Activated naive CD8-positive, alpha-beta T cell (primary cell): ENCODE data around the gene PTGIR.
"Not testable (repeated sequence)": the region's sequence is repeated elsewhere in the genome, so short reads cannot be mapped to it uniquely, and the experiment has no call there.

Source experiments
- H3K27ac Mint-ChIP-seq: one replicate; pipeline ENCODE4 v1.8.0; 2021; ENCODE audit warnings: mixed read lengths
- H3K27me3 Mint-ChIP-seq: one replicate; pipeline ENCODE4 v1.8.0; 2021; ENCODE audit warnings: mixed read lengths
- H3K36me3 Mint-ChIP-seq: one replicate; pipeline ENCODE4 v1.8.0; 2021; ENCODE audit warnings: mixed read lengths
- H3K4me1 Mint-ChIP-seq: one replicate; pipeline ENCODE4 v1.8.0; 2021; ENCODE audit warnings: low read depth, mixed read lengths
- H3K4me3 Mint-ChIP-seq: one replicate; pipeline ENCODE4 v1.8.0; 2021; ENCODE audit warnings: mild to moderate bottlenecking, mixed read lengths
- H3K9me3 Mint-ChIP-seq: one replicate; pipeline ENCODE4 v1.8.0; 2021; ENCODE audit warnings: low read depth, mixed read lengths

Gene PTGIR

DNA sequence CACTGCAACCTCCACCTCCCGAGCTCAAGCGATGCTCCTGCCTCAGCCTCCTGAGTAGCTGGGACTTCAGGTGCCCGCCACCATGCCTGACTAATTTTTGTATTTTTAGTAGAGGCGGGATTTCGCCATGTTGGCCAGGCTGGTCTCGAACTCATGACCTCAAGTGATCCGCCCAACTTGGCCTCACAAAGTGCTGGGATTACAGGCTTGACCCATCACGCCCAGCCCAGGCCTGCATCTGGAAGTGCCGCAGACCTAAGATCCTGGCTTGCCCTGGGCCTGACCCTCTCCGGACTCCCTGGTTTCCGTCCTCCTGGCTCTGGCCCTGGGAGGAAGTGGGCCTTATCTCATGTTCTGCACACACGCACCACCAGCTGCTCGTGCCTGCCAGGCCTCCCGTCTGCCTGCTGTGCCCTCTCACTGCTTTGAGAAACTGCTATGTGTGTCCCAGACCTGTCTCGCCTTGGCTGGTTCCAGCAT lies 4.7 kb upstream of the PTGIR start:
- Mint-ChIP-seq H3K36me3 (no peaks in the 10 kb centered on the region), H3K4me1 (peaks cover 26% of the 10 kb centered on the region), H3K27me3 (no peaks in the 10 kb centered on the region), H3K4me3 (no peak overlapping the region), H3K27ac (no peak overlapping the region), H3K9me3 (no peaks in the 10 kb centered on the region)

DNA sequence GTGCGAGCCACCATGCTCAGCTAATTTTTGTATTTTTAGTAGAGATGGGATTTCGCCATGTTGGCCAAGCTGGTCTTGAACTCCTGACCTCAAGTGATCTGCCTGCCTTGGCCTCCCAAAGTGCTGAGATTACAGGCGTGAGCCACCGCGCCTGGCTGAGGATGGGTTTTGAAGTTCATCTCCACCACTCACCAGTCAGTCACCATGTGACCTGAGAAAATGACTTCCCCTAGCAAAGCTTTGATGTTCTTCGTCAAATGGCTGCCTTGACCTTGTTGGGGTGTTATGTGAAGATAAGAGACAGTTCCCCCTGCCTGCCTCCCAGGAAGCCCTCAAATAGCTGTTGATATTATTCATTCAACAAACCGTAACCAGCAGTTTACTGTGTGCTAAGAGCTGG lies 4.1 kb upstream of the PTGIR start:
- not testable (repeated sequence) for H3K27me3 Mint-ChIP-seq, H3K4me3 Mint-ChIP-seq, H3K9me3 Mint-ChIP-seq, H3K36me3 Mint-ChIP-seq
- Mint-ChIP-seq H3K4me1 (peaks cover 29% of the 10 kb centered on the region), H3K27ac (peak overlapping the region; percentile 22)

DNA sequence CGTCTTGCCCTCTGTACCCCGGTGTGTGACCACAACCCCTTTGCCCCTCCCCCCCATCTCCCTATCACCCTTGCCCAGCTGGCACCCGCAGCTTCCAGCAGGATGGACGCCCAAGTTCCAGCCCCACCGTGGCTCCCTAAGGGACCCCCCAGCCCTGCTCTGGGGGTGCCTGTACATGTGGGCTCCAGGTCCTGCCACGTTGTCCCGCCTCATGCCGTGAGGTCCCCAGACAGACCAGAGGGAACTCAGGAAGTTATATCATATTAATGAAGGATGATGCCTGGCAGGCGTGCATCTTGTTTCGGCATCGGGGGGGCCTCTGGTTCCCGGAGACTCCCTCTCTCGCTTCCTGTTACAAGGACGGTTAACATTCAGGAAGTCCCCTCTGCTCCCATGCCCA lies 1.6 kb upstream of the PTGIR start:
- H3K9me3 Mint-ChIP-seq: no peaks in the 10 kb centered on the region
- H3K36me3 Mint-ChIP-seq: no peaks in the 10 kb centered on the region
- H3K27me3 Mint-ChIP-seq: no peaks in the 10 kb centered on the region
- H3K4me3 Mint-ChIP-seq: no peak overlapping the region
- H3K27ac Mint-ChIP-seq: no peak overlapping the region
- H3K4me1 Mint-ChIP-seq: peaks cover 29% of the 10 kb centered on the region

DNA sequence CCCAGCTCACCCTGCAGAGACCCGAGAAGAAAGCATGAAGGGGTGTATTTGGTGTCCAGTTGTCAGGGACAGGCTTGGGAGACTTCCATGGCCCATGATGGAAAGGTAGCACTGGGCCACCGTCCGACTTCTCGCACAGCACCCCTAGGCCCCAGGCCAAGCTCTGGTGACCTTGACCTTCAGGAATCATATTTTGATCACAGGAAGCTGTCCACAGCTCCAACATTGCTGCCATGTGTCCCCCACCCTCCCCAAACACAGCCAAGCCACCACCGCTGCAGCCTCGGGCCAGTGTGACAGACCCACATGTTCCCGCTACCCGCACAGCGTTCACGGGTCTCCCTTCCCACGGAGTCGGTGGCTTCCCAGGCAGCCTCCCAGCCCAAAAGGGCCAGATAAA lies 842 bp upstream of the PTGIR start:
- H3K36me3 Mint-ChIP-seq: no peaks in the 10 kb centered on the region
- peaks cover 34% of the 10 kb centered on the region for H3K4me1 Mint-ChIP-seq
- H3K4me3 Mint-ChIP-seq: no peak overlapping the region
- no peaks in the 10 kb centered on the region for H3K9me3 Mint-ChIP-seq
- H3K27ac Mint-ChIP-seq: no peak overlapping the region
- H3K27me3 Mint-ChIP-seq: no peaks in the 10 kb centered on the region

DNA sequence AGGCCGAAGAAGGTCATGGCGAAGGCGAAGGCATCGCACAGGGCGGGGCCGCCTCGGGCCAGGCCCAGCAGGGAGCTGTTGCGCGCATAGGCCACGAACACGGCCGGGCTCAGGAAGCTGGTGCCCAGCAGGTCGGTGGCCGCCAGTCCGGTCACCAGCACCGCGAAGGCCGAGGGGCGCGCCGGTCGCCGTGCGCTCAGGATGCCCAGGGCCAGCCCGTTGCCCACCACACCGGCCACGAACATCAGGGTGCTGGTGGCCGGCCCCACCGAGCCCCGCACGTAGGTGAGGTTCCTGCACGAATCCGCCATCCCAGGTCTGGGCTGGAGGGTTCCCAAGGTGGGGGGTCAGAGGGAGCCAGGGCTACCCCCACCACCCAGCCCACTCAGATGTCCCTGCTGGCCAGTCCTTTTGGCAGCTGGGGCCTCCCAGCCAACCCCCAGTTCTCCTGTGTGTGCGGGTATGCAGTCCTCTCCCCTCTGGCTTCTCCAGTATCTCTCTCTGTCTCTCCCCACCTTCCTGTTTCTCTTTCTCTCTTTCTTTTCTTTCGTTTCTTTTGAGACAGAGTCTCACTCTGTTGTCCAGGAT lies 880 bp downstream of the PTGIR start:
- Mint-ChIP-seq H3K4me1 (peaks cover 50% of the 10 kb centered on the region), H3K27me3 (no peaks in the 10 kb centered on the region), H3K36me3 (no peaks in the 10 kb centered on the region), H3K4me3 (peak overlapping the region; percentile 90), H3K9me3 (no peaks in the 10 kb centered on the region), H3K27ac (peak overlapping the region; percentile 41)

DNA sequence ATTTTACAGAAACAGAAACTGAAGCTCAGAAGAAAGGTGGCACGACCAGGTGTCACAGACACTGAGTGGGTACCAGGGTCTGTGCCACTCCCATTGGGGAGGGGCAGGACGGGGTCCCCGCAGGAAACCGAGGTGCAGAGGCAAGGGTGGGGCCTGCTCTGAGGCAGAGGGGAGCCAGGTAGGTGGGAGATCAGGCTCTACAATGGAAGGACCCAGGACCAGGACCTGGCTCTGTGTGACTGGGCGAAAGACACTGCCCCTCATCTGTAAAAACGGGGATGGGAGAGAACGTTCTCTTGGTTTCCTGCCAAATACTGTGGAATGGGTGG lies 2.8 kb downstream of the PTGIR start:
- peak overlapping the region; percentile 83 for H3K27ac Mint-ChIP-seq
- H3K4me3 Mint-ChIP-seq: peak overlapping the region; percentile 75
- no peaks in the 10 kb centered on the region for H3K27me3 Mint-ChIP-seq

DNA sequence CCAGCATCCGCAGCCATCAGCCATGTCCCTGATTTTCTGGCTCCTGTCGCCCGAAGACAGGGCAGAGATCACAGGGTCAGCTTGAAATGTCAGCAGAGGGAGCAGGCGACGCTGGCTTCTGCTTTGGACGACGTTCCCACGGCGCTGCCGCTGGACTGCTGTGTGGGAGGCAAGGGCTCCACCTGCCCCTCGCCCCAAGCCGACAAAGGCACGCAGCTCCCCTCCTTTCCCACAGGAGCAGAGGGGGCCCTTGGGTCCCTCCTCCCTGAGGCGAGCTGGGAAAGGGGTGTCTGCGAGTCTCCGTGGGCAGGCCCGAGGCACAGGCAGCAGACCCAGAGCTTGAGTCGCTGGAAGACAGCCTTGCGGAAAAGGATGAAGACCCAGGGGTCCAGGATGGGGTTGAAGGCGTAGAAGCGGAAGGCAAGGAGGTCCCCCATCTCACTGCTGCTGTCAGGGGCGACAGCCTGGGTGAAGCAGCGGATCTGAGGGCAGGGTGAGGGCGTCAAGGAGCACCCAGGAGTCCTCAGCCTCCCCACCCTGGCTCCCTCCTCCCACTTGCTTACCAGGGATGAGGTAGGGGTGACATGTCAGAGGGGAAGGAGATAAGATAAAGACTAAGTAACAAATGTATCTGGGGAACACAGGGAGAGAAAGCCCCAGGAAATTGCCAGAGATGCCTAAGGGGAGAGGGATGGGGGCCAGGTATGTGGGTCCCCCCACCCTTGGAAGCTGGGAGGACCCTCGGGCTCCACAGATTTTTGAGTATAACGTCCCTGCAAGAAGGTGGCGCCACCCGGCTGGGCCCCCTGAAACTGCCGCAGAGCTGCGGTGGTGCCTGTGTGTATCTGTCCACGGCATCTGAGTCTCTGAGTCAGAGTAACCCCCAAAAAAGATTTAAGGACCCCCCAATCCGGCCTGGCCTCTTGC lies 3.4 kb downstream of the PTGIR start:
- Mint-ChIP-seq H3K27ac (peak overlapping the region; percentile 83), H3K4me3 (peak overlapping the region; percentile 75), H3K9me3 (no peaks in the 10 kb centered on the region), H3K36me3 (no peaks in the 10 kb centered on the region), H3K27me3 (no peaks in the 10 kb centered on the region), H3K4me1 (peaks cover 60% of the 10 kb centered on the region)

More for the DNA sequence above, 2.8 kb downstream of the PTGIR start:
- Mint-ChIP-seq H3K36me3 (no peaks in the 10 kb centered on the region), H3K4me1 (peaks cover 54% of the 10 kb centered on the region), H3K9me3 (no peaks in the 10 kb centered on the region)

DNA sequence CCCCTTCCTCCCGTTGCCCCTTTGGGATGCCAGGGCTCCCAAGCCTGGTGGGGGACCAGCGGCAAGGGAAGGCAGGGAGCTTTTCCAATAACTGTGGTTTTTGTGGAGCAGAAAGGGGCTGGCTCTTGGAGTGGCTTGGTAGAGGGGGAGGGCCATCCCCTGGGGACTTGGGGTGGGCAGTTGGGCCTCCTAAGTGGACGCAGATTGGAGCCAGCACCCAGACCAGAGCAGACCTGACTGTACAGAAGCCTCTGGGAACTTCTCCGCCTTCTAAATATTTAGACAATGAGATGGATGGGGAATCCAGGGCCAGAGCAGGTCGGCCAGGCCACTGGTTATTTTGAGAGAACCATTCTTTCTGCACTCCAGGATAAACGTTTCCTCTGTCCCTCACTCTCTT lies 4.2 kb downstream of the PTGIR start:
- peaks cover 66% of the 10 kb centered on the region for H3K4me1 Mint-ChIP-seq
- no peaks in the 10 kb centered on the region for H3K36me3 Mint-ChIP-seq
- H3K9me3 Mint-ChIP-seq: no peaks in the 10 kb centered on the region
- H3K27me3 Mint-ChIP-seq: no peaks in the 10 kb centered on the region
- H3K27ac Mint-ChIP-seq: peak overlapping the region; percentile 93
- peak overlapping the region; percentile 10 for H3K4me3 Mint-ChIP-seq

DNA sequence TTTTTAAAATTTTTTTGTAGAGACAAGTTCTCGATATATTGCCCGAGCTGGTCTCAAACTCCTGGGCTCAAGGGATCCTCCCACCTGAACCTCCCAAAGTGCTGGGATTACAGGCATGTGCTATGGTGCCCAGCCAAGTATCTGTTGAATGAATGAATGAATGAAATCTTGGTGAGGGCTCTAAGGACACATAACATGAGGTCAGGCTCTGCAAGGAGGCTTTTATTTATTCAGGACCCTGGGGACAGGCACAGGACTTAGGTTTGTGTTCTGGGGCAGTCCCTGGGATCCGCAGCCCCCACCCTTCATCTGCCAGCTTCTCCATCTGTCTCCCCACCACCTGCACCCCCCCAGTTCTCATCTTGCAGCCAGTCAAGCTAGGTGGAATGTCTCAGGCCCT lies 4.6 kb downstream of the PTGIR start:
- Mint-ChIP-seq H3K36me3 (no peaks in the 10 kb centered on the region), H3K9me3 (no peaks in the 10 kb centered on the region), H3K4me1 (peaks cover 67% of the 10 kb centered on the region), H3K4me3 (peak overlapping the region; percentile 79), H3K27me3 (no peaks in the 10 kb centered on the region), H3K27ac (peak overlapping the region; percentile 93)

DNA sequence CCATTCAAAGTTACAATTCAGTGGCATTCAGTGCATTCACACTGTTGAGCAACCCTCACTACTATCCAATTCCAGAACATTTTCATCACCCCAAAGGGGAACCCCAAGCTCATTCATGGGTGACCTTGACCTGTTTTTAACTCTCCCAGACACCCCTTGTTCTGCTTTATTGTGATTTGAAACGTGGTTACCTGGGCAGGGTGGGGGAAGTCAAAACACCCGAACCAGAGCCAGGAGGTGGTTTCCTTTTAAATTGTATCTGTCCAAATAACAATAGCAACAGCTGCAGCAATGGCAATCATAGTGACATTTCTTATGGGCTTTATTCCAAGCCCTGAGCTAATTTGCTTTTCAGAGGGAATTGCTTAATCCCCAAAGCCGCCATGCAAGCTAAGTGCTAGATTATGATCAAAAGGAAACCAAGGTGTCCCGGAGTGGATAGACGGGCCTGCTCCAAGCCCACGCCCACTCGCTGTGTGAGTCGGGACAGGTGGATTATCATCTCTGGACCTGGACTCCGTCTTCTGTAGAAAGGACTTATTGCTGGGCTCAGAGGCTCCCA lies 6.1 kb downstream of the PTGIR start:
- peak overlapping the region; percentile 93 for H3K27ac Mint-ChIP-seq
- H3K27me3 Mint-ChIP-seq: no peaks in the 10 kb centered on the region
- H3K36me3 Mint-ChIP-seq: no peaks in the 10 kb centered on the region
- H3K4me1 Mint-ChIP-seq: peaks cover 65% of the 10 kb centered on the region
- H3K9me3 Mint-ChIP-seq: no peaks in the 10 kb centered on the region
- H3K4me3 Mint-ChIP-seq: peak overlapping the region; percentile 79

DNA sequence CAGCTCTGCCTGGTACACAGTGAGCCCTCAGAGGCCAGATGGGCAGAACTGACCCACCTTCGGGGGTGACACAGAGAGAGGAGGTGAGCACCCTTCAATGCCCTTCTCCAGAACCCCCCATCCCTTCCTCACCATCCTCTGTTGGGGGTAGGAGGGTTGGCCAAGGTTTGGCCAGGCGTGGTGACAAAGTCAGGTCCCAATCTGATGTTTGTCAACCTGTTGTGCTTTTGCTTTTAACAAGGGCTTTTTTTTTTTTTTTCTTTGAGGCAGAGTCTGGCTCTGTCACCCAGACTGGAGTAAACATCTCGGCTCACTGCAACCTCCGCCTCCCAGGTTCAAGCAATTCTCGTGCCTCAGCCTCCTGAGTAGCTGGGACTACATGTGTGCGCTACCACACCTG lies 7.3 kb downstream of the PTGIR start:
- Mint-ChIP-seq H3K4me1 (peaks cover 71% of the 10 kb centered on the region), H3K27ac (peak overlapping the region; percentile 64), H3K9me3 (no peaks in the 10 kb centered on the region), H3K4me3 (no peak overlapping the region), H3K27me3 (no peaks in the 10 kb centered on the region), H3K36me3 (no peaks in the 10 kb centered on the region)

DNA sequence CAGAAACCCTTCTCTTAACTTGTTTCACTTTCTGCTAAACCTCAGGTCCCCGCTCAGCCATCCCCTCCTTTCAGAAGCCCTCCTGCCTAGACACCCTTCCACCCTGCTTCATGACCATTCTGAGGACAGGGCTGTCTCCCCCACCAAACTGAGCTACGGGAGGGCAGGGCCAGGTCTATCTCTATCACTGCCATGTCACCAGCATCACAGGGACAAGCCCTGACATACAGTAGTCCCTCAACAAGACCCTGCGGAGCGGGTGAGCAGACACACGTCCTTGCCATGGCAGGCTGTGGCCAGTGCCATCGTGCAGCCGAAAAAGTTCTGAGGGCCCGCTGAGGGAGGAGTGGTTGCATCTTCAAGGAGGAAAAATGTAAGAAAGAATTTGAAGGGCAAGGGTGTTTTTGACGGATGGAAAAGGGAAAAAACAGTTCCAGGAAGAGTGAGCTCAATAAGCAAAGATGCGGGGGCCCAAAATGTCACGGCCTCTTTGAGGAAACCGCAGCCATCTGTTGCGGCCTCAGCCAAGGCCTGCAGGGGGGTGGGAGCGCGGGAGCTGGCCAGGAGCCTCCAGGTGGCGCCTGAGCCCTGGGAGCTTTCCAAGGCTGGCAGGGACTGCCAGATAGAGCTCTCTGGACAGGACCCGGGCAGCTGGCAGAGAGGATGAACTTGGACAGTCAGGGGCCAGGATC lies 8.1 kb downstream of the PTGIR start:
- Mint-ChIP-seq H3K27ac (peak overlapping the region; percentile 99), H3K9me3 (no peaks in the 10 kb centered on the region), H3K27me3 (no peaks in the 10 kb centered on the region), H3K4me3 (peak overlapping the region; percentile 86), H3K36me3 (no peaks in the 10 kb centered on the region), H3K4me1 (peaks cover 71% of the 10 kb centered on the region)

DNA sequence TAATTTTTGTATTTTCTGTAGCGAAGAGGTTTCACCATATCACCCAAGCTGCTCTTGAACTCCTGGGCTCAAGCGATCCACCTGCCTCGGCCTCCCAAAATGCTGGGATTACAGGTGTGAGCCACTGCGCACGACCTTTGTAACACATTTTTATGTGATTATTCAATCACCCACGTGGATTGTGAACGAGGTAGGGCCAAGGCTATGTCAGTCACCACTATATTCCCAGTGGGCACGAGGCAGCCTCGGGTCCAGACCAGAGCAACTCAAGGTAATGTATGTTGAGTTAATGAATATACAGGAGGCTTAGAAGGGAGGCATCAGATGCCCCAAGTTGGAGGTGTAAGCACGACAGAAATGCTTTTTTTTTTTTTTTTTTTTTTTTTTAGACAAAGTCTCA lies 8.9 kb downstream of the PTGIR start:
- peak overlapping the region; percentile 58 for H3K4me3 Mint-ChIP-seq
- peaks cover 72% of the 10 kb centered on the region for H3K4me1 Mint-ChIP-seq
- no peaks in the 10 kb centered on the region for H3K27me3 Mint-ChIP-seq
- no peaks in the 10 kb centered on the region for H3K9me3 Mint-ChIP-seq
- H3K27ac Mint-ChIP-seq: peak overlapping the region; percentile 75
- no peaks in the 10 kb centered on the region for H3K36me3 Mint-ChIP-seq

DNA sequence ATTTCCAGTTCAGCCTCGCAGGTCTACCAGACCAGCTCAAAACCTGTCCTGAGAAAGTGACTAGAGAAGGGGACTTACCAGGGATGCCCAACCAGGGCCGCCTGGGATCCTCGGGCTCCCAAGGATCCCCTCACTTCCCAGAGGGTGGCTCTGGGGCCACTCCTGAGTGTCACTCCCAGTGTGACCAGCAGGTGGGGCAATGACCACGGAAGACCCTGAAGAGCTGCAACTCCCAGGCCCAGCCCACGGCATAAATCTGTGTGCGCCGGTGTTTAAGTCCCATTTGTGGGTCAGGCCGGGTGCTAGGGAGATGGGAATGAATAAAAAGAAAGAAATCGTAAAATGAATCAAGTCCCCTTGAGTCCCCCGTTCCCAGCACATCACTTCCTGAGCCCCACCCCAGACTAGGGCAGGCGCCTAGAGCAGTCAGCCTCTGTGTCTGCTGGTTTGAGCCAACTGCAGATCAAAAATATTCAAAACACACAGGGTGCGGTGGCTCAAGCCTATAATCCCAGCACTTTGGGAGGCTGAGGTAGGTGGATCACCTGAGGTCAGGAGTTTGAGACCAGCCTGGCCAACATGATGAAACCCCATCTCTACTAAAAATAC lies 10.7 kb downstream of the PTGIR start:
- Mint-ChIP-seq H3K27ac (peak overlapping the region; percentile 37), H3K4me1 (peaks cover 68% of the 10 kb centered on the region), H3K27me3 (no peaks in the 10 kb centered on the region), H3K36me3 (peaks cover under 1% of the 10 kb centered on the region), H3K9me3 (no peaks in the 10 kb centered on the region), H3K4me3 (peak overlapping the region; percentile 52)
